MM.1S (cell line): ENCODE data around the gene P2RY12.

Experiments
- DNase-seq: peaks from one replicate; pipeline ENCODE4 v3.0.0-alpha.2; 2015
- H2AFZ ChIP-seq: fragments of 300-600 bp; sonication (generic); 2 replicates; pipeline ENCODE4 v1.6.0; 2016; ENCODE audit warnings: antibody characterized with exemption, low read length
- H3F3A ChIP-seq: fragments of 300-600 bp; sonication (generic); 2 replicates; pipeline ENCODE4 v1.6.1; 2016; ENCODE audit warnings: mild to moderate bottlenecking, antibody characterized with exemption, low read length, moderate library complexity, mixed read lengths; ENCODE audit not compliant: insufficient read depth
- H3K27ac ChIP-seq: fragments of 300-600 bp; sonication (generic); 2 replicates; pipeline ENCODE4 v1.5.1; 2016; ENCODE audit warnings: mild to moderate bottlenecking, low read length
- H3K27me3 ChIP-seq: fragments of 300-600 bp; sonication (generic); replicated peaks from 2 replicates; pipeline ENCODE4 v1.6.0; 2016; ENCODE audit warnings: low read length; ENCODE audit not compliant: insufficient read depth
- H3K36me3 ChIP-seq: fragments of 300-600 bp; sonication (generic); replicated peaks from 2 replicates; pipeline ENCODE4 v1.6.1; 2016; ENCODE audit warnings: mild to moderate bottlenecking, low read length, mixed read lengths; ENCODE audit not compliant: insufficient read depth
- H3K4me1 ChIP-seq: fragments of 300-600 bp; sonication (generic); 2 replicates; pipeline ENCODE4 v1.6.1; 2016; ENCODE audit warnings: low read length, mixed read lengths
- H3K4me2 ChIP-seq: fragments of 300-600 bp; sonication (generic); 2 replicates; pipeline ENCODE4 v1.6.0; 2016; ENCODE audit warnings: low read depth, low read length
- H3K4me3 ChIP-seq: fragments of 300-600 bp; sonication (generic); 2 replicates; pipeline ENCODE4 v1.5.1; 2016; ENCODE audit warnings: low read length, mixed read lengths
- H3K79me2 ChIP-seq: fragments of 300-600 bp; sonication (generic); 2 replicates; pipeline ENCODE4 v1.6.1; 2016; ENCODE audit warnings: mixed run types, low read length, mixed read lengths
- H3K9ac ChIP-seq: fragments of 300-600 bp; sonication (generic); 2 replicates; pipeline ENCODE4 v1.6.1; 2016; ENCODE audit warnings: low read length, mixed read lengths
- H3K9me2 ChIP-seq: fragments of 300-600 bp; sonication (generic); replicated peaks from 2 replicates; pipeline ENCODE4 v1.6.1; 2016; ENCODE audit warnings: mild to moderate bottlenecking, low read length, mixed read lengths; ENCODE audit not compliant: insufficient read depth
- H3K9me3 ChIP-seq: fragments of 300-600 bp; sonication (generic); replicated peaks from 2 replicates; pipeline ENCODE4 v1.6.1; 2016; ENCODE audit warnings: mild to moderate bottlenecking, low read length, mixed read lengths; ENCODE audit not compliant: insufficient read depth
- H4K20me1 ChIP-seq: fragments of 300-600 bp; sonication (generic); 2 replicates; pipeline ENCODE4 v1.6.1; 2016; ENCODE audit warnings: mild to moderate bottlenecking, low read length, moderate library complexity, mixed read lengths; ENCODE audit not compliant: insufficient read depth
- EZH2 ChIP-seq: fragments of 300-600 bp; sonication (generic); optimal IDR thresholded peaks from 2 replicates; pipeline ENCODE3; 2017; ENCODE audit warnings: low read depth, mild to moderate bottlenecking, antibody characterized with exemption, low read length, mixed read lengths
- EZH2phosphoT487 ChIP-seq: fragments of 300-600 bp; sonication (generic); IDR thresholded peaks from 2 replicates; pipeline ENCODE4 v1.6.1; 2018; ENCODE audit warnings: antibody characterized with exemption, low read length
- TF ChIP-seq, protein P1 (sequence below): fragments of 300-600 bp; sonication (generic); IDR thresholded peaks from 2 replicates; pipeline ENCODE4 v1.5.1; 2016; ENCODE audit warnings: antibody characterized with exemption, low read length, mixed read lengths

The P2RY12 gene

DNA sequence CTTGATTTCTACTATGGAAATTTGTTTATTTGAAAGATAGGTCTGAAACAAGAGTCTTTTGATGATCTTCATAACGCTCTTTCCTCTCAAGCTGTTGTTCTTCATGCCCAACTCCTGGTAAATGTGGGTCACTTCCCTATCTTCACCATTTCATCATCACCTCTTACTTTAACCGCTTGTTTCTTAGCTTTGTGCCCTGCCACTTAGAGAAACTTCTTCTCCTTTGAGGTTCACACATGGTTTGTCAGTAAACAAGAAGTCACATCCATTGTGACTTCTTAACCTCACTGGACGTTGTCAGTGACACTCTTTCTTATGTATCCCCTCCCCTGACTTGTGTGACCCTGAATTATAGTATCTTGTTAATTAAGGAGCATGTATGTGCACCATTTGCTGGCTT lies 38.3 kb downstream of the P2RY12 start:
- H3K79me2 ChIP-seq: no peaks in the 10 kb centered on the region
- no peaks in the 10 kb centered on the region for H3K27me3 ChIP-seq
- H3K9me3 ChIP-seq: no peaks in the 10 kb centered on the region
- no peak overlapping the region for H3K9ac ChIP-seq
- H3K4me3 ChIP-seq: no peak overlapping the region
- H3K4me1 ChIP-seq: peaks cover 4% of the 10 kb centered on the region
- no peak for DNase-seq
- H3F3A ChIP-seq: no peaks in the 10 kb centered on the region
- H4K20me1 ChIP-seq: no peaks in the 10 kb centered on the region
- no peak overlapping the region for H2AFZ ChIP-seq
- H3K36me3 ChIP-seq: no peaks in the 10 kb centered on the region
- H3K9me2 ChIP-seq: no peaks in the 10 kb centered on the region
- no peak overlapping the region for H3K27ac ChIP-seq
- no peak overlapping the region for H3K4me2 ChIP-seq
- TF ChIP-seq, protein P1, sequence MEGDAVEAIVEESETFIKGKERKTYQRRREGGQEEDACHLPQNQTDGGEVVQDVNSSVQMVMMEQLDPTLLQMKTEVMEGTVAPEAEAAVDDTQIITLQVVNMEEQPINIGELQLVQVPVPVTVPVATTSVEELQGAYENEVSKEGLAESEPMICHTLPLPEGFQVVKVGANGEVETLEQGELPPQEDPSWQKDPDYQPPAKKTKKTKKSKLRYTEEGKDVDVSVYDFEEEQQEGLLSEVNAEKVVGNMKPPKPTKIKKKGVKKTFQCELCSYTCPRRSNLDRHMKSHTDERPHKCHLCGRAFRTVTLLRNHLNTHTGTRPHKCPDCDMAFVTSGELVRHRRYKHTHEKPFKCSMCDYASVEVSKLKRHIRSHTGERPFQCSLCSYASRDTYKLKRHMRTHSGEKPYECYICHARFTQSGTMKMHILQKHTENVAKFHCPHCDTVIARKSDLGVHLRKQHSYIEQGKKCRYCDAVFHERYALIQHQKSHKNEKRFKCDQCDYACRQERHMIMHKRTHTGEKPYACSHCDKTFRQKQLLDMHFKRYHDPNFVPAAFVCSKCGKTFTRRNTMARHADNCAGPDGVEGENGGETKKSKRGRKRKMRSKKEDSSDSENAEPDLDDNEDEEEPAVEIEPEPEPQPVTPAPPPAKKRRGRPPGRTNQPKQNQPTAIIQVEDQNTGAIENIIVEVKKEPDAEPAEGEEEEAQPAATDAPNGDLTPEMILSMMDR: no peak
- TF ChIP-seq EZH2phosphoT487: no peak
- no peak for TF ChIP-seq EZH2

DNA sequence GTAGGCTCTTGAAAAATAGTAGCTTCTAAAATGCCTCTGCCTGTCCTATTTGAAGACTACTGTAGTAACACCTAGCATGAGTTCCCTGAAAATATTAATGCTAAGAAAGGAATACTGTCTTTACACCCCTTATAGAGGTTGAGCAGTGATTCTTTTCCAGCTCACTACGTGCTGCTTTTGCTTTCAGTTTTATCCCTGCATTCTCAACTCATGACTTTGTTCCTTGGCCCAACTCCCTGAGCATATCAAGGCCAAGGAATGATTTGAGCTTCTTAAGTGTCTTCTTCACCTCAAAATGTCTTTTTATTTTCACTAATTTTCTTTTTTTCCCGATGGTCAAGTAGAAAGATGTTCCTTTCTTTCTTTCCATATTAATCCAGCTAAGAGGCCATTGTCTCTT lies 38.7 kb downstream of the P2RY12 start:
- no peak overlapping the region for H3K4me2 ChIP-seq
- H4K20me1 ChIP-seq: no peaks in the 10 kb centered on the region
- 0 out of 2 replicates have a peak, but pooled peaks cover under 1% of the 10 kb centered on the region for H3K4me1 ChIP-seq
- no peaks in the 10 kb centered on the region for H3F3A ChIP-seq
- H3K27ac ChIP-seq: no peak overlapping the region
- no peaks in the 10 kb centered on the region for H3K9me2 ChIP-seq
- no peaks in the 10 kb centered on the region for H3K9me3 ChIP-seq
- H3K36me3 ChIP-seq: no peaks in the 10 kb centered on the region
- no peaks in the 10 kb centered on the region for H3K27me3 ChIP-seq
- H3K79me2 ChIP-seq: no peaks in the 10 kb centered on the region
- H3K4me3 ChIP-seq: no peak overlapping the region
- no peak for DNase-seq
- TF ChIP-seq EZH2phosphoT487: no peak
- TF ChIP-seq, protein P1: no peak
- TF ChIP-seq EZH2: no peak
- H3K9ac ChIP-seq: no peak overlapping the region
- no peak overlapping the region for H2AFZ ChIP-seq

DNA sequence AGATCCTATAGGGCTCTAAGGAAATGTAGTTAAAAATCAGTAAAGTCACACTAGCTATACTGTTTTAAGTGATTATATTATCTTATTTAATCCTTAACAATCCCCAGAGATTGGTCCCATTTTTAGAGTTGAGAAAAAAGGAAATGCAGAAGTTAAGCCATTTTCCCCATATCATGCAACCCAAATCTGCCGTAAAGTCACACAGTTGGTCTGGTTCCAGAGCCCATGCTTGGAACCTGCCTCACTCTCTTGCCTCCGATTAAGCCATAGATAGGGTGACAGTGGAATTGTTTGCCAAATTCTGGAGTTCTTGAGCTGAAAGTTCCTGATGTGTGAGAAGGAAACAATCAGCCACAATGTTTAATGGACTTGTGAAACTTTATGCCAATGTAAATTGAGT lies 52.9 kb downstream of the P2RY12 start:
- Histone ChIP-seq H2AFZ (no peak overlapping the region), H3K9me2 (no peaks in the 10 kb centered on the region), H3K9me3 (no peaks in the 10 kb centered on the region), H3K27me3 (no peaks in the 10 kb centered on the region), H3F3A (no peaks in the 10 kb centered on the region), H4K20me1 (no peaks in the 10 kb centered on the region), H3K4me3 (no peak overlapping the region), H3K4me1 (no peaks in the 10 kb centered on the region), H3K79me2 (no peaks in the 10 kb centered on the region), H3K27ac (no peak overlapping the region), H3K36me3 (no peaks in the 10 kb centered on the region), H3K4me2 (no peak overlapping the region), H3K9ac (no peak overlapping the region)
- no peak for DNase-seq
- no peak for TF ChIP-seq EZH2
- no peak for TF ChIP-seq EZH2phosphoT487
- TF ChIP-seq, protein P1: no peak

DNA sequence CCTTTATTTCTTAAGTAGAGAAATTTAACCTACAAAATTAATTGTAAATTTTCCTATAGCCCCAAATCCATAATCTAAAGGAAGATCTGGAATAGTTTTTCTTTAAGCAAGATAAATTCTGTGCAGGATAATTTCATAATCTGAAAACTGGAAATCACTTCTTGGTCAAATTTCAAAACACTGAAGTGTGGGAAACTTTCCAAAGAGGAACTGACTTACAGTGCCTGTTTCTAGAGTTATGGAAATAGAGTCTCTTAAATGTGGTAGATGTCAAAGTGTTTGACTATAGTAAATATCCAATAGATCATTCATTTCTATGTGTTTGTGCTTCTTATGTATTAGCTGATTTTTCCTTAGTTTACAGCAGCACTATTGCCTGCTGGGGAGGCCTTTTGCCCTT lies 53.7 kb downstream of the P2RY12 start:
- Histone ChIP-seq H3K27ac (no peak overlapping the region), H3K9ac (no peak overlapping the region), H3K36me3 (no peaks in the 10 kb centered on the region), H3K4me2 (no peak overlapping the region), H3K4me1 (no peaks in the 10 kb centered on the region), H3K9me2 (no peaks in the 10 kb centered on the region), H4K20me1 (no peaks in the 10 kb centered on the region), H3K79me2 (no peaks in the 10 kb centered on the region), H3F3A (no peaks in the 10 kb centered on the region), H3K27me3 (no peaks in the 10 kb centered on the region), H3K4me3 (no peak overlapping the region), H3K9me3 (no peaks in the 10 kb centered on the region), H2AFZ (no peak overlapping the region)
- no peak for DNase-seq
- TF ChIP-seq, protein P1: no peak
- TF ChIP-seq EZH2 (no peak), EZH2phosphoT487 (no peak)
